WERI-Rb-1 (cell line): ENCODE results near the gene VAV2.

Source experiments
- DNase-seq: peaks from one replicate; pipeline ENCODE4 v3.0.0-alpha.2; 2020
- H3K27ac ChIP-seq: fragments of 250-450 bp; sonication (Bioruptor Pico); 2 replicates; pipeline ENCODE4 v1.5.1; 2020; ENCODE audit warnings: mild to moderate bottlenecking, moderate library complexity
- H3K27me3 ChIP-seq: fragments of 250-450 bp; sonication (Bioruptor Pico); 2 replicates; pipeline ENCODE4 v1.5.1; 2021; ENCODE audit warnings: mild to moderate bottlenecking, low read depth, moderate library complexity; ENCODE audit not compliant: insufficient read depth, severe bottlenecking
- H3K36me3 ChIP-seq: fragments of 250-450 bp; sonication (Bioruptor Pico); 2 replicates; pipeline ENCODE4 v1.5.1; 2020; ENCODE audit warnings: mild to moderate bottlenecking, moderate library complexity
- H3K4me3 ChIP-seq: 2 replicates; pipeline ENCODE4 v1.5.1; 2011; ENCODE audit warnings: low read depth, mild to moderate bottlenecking, control low read depth, low read length
- H3K9me3 ChIP-seq: fragments of 250-450 bp; sonication (Bioruptor Pico); 2 replicates; pipeline ENCODE4 v1.5.1; 2021; ENCODE audit warnings: mild to moderate bottlenecking, moderate library complexity; ENCODE audit not compliant: severe bottlenecking
- TF ChIP-seq, protein P1 (sequence below): IDR thresholded peaks from 2 replicates; pipeline ENCODE4 v1.5.1; 2011; ENCODE audit warnings: low read depth, mild to moderate bottlenecking, control low read depth, inconsistent platforms, low read length

VAV2 gene

DNA sequence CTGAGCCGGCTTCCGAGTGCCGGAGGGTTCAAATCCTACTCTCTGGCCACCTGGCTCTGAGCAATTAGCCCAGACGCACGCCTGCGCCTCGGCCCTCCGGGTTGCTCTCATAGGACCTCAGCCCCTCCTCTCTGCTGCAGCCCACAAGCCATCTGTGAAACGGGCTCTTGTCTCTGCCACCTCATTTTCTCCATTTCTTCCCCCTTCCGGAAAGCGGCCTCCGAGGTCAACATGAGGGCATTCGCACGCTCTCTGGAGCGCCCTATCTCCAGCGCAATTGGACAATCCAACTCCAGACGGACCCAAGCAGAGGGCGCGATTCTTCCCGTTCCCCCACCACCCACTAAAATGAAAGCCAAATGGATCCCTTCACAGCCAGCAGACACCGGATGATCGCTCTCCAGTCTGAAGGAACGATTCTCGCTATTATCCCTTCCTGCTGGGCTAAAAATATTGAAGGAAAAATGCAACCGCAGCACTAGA, 41.5 kb downstream of the VAV2 start:
- H3K27me3 ChIP-seq = no peaks in the 10 kb centered on the region
- TF ChIP-seq, protein P1, sequence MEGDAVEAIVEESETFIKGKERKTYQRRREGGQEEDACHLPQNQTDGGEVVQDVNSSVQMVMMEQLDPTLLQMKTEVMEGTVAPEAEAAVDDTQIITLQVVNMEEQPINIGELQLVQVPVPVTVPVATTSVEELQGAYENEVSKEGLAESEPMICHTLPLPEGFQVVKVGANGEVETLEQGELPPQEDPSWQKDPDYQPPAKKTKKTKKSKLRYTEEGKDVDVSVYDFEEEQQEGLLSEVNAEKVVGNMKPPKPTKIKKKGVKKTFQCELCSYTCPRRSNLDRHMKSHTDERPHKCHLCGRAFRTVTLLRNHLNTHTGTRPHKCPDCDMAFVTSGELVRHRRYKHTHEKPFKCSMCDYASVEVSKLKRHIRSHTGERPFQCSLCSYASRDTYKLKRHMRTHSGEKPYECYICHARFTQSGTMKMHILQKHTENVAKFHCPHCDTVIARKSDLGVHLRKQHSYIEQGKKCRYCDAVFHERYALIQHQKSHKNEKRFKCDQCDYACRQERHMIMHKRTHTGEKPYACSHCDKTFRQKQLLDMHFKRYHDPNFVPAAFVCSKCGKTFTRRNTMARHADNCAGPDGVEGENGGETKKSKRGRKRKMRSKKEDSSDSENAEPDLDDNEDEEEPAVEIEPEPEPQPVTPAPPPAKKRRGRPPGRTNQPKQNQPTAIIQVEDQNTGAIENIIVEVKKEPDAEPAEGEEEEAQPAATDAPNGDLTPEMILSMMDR = no peak
- H3K27ac ChIP-seq = peak overlapping the region; percentile 87
- DNase-seq = peak; percentile 90
- peaks cover 19% of the 10 kb centered on the region for H3K36me3 ChIP-seq
- peak overlapping the region; percentile 21 for H3K4me3 ChIP-seq
- no peaks in the 10 kb centered on the region for H3K9me3 ChIP-seq

DNA sequence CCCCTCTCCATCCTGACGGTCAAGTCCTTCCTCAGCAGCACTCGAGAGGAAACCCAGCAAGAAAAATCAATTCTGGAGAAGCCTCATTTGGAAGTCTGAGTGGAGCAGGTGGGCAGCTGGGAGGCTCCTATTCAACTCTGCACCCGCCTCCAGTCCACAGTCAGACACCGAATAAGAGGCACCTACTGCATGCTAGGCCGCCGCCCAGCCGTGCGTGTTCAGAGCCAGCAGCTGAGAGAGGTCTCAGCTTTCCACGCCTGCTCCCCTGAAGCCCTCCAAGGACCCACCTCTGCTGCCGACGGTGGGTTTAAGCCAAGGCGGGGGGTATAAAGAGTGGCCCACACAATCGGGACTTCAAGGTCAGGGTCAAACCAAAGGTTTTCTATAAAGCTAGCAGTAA, 41.9 kb downstream of the VAV2 start:
- H3K27ac ChIP-seq = peak overlapping the region; percentile 87
- H3K9me3 ChIP-seq = no peaks in the 10 kb centered on the region
- TF ChIP-seq, protein P1 = no peak
- peak; percentile 48 for DNase-seq
- H3K4me3 ChIP-seq = peak overlapping the region; percentile 21
- peaks cover 19% of the 10 kb centered on the region for H3K36me3 ChIP-seq
- no peaks in the 10 kb centered on the region for H3K27me3 ChIP-seq

DNA sequence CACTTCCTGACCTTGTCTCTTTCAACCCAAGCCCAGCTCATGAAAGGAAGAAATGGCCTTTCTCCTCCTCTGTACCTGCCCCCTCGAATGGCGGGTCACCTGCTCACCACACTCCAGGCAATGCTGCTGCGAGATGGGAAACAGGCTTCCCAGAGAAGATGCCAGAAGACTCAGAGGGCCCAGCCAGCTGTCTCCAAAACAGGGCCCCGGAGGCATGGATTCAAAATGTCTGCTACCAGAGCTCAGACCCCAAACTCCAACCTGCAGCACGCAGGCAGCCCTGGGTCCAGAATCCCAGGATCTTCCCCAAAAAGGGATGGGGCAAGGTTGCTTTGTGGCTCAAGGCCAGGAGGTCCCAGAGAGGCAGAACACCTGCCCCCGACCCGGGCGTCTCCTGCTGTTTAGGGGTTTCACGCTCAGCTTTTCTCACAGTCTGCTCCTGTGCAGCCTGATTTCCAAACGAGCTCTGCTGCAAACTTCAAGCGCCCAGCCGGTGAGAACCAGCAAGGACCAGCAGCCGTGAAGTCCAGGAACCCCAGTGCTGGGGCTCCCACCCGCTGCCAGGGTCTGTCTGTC, 42.5 kb downstream of the VAV2 start:
- H3K36me3 ChIP-seq = peaks cover 19% of the 10 kb centered on the region
- H3K27me3 ChIP-seq = no peaks in the 10 kb centered on the region
- no peak overlapping the region for H3K4me3 ChIP-seq
- peak overlapping the region; percentile 87 for H3K27ac ChIP-seq
- H3K9me3 ChIP-seq = no peaks in the 10 kb centered on the region
- TF ChIP-seq, protein P1 = no peak
- DNase-seq = no peak

DNA sequence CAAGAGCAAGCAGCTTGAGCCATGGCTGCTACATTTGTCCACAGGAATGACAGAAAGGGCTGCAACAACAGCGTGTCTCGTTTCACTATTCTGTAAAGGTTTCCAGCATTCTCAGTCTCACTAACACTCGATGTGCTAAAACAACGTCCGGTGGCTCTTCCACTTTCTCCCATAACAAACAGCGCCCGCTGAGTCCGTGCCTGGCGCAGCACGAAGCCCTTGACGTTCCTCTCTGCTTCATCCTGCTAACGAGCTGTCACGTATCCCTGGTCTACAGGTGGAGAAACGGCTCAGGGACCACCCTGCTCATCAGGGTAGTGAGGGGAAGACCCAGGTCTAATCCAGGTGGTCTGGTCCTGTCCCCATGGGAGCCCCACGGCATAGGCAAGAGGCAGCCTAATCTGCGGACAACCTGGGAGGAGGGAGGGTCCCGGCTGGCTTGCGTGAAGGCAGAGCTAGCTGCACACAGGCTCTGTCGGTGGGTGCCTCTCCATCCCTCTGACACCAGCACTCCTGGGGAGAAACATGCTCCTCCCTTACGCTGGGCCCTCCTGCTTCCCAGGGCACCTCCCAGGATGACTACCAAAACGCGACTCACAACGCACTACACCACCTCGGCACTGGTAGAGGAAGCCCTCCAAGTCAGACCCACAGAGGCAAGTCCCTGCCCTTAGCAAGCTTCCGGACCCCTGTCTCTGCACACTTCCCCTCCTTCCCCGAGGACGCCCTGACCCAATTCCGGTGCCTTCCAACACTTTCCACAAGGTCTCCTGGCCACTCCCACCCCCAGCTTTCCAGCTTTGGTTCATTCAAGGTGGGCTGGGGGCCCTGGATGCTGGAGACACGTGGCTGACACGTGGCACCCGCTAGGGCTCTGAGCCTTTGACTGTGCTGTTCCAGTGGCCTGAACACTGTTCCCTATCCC, 43.3 kb downstream of the VAV2 start:
- H3K27me3 ChIP-seq = no peaks in the 10 kb centered on the region
- no peak overlapping the region for H3K4me3 ChIP-seq
- TF ChIP-seq, protein P1 = no peak
- DNase-seq = no peak
- peak overlapping the region; percentile 87 for H3K27ac ChIP-seq
- H3K9me3 ChIP-seq = no peaks in the 10 kb centered on the region
- peaks cover 19% of the 10 kb centered on the region for H3K36me3 ChIP-seq

DNA sequence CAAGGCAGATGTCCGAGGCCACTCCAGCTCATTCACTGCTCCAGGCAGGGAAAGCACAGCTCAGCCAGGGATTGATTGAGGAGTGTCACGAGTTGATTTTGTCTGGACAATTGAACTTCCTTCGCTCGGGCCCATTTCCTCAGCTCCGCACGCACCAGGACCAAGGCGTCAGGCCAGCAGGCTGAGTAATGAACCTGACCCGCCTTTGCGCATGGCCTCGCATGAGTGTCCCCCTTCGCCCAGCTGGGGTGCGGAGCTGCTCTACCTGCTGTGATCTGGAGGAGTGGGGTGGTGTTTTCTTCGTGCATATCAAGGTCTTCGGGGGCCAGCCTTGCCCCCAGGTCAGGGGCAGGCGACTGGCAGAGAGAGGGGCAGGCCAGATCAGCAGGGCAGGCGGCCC, 44.0 kb downstream of the VAV2 start:
- H3K27me3 ChIP-seq = no peaks in the 10 kb centered on the region
- TF ChIP-seq, protein P1 = no peak
- H3K4me3 ChIP-seq = no peak overlapping the region
- peak overlapping the region; percentile 29; the same call in 1 of the 2 replicates for H3K27ac ChIP-seq
- H3K36me3 ChIP-seq = peaks cover 19% of the 10 kb centered on the region
- H3K9me3 ChIP-seq = no peaks in the 10 kb centered on the region
- DNase-seq = no peak
